Gastrocnemius medialis (tissue), 4 donors: ENCODE results near the gene MAP2K5. TPM values are rescaled to one million over a fixed set of nuclear protein-coding genes. Genes with fewer than 3 reads are reported as not detected.

Source experiments
- ATAC-seq, 2 donors: fragments of 150-250 bp; one replicate each; pipeline ENCODE4 v1.9.1; 2016
- DNase-seq, 2 donors: peaks; one replicate each; pipeline ENCODE4 v3.0.0-alpha.2; 2019
- H3K27ac ChIP-seq, 4 donors: fragments of 200-600 bp; sonication (generic); 1 replicate in 1 of 4; 2 replicates in 3 of 4; pipeline ENCODE4 v1.5.1; 2016 to 2018; ENCODE audit warnings: mild to moderate bottlenecking in 2 of 4, moderate library complexity in 1 of 4
- H3K27me3 ChIP-seq, 3 donors: fragments of 200-600 bp; sonication (generic) in 2 of 3; 1 replicate in 1 of 3; 2 replicates in 2 of 3; pipeline versions ENCODE4 v1.5.1 to v1.6.0; 2016 to 2019; ENCODE audit warnings: mild to moderate bottlenecking in 1 of 3, moderate library complexity in 1 of 3
- H3K36me3 ChIP-seq, 2 donors: fragments of 200-600 bp; sonication (generic) in 1 of 2; one replicate each; pipeline ENCODE4 v1.5.1; 2017 to 2018
- H3K4me1 ChIP-seq, 2 donors: fragments of 200-600 bp; sonication (generic) in 1 of 2; one replicate each; pipeline ENCODE4 v1.5.1; 2016 to 2017; ENCODE audit warnings: mild to moderate bottlenecking in 2 of 2
- H3K4me3 ChIP-seq, 4 donors: fragments of 200-600 bp; sonication (generic) in 3 of 4; 1 replicate in 1 of 4; 2 replicates in 3 of 4; pipeline ENCODE4 v1.5.1; 2016 to 2019; ENCODE audit warnings: mild to moderate bottlenecking in 2 of 4
- H3K9me3 ChIP-seq, 3 donors: fragments of 200-600 bp; sonication (generic) in 2 of 3; 1 replicate in 1 of 3; 2 replicates in 2 of 3; pipeline ENCODE4 v1.5.1; 2016 to 2019
- POLR2A ChIP-seq, 2 donors: fragments of 450-650 bp; IDR thresholded peaks; one replicate each; pipeline ENCODE4 v1.6.1; 2017; ENCODE audit warnings: antibody characterized with exemption in 2 of 2, mild to moderate bottlenecking in 2 of 2, moderate library complexity in 2 of 2
- in situ Hi-C, 4 donors: fragments of 200-750 bp; cut with MboI; loops; one replicate each; pipeline versions ENCODE4 v1.15.0 to v1.8.0; 2017; ENCODE audit warnings: low sequenced_read_pairs in 4 of 4
- intact Hi-C: fragments of 100-400 bp; cut with DNase I; formaldehyde crosslinking; loops from one replicate; pipeline ENCODE4 v1.15.1; 2023; ENCODE audit warnings: low total_unique reads
- total RNA-seq, 4 donors: library from RNA; depleted of rRNA; stranded (reverse); fragments of >200 nt; gene quantifications; one replicate each; pipeline versions ENCODE4 v1.1.0 to v1.2.3, GENCODE V29; 2016
- TF ChIP-seq, protein P1 (sequence below), 5 experiments: fragments of 450-650 bp in 3 of 5; fragments of 200-600 bp in 2 of 5; sonication (generic) in 2 of 5; IDR thresholded peaks in 4 of 5; conservative IDR thresholded peaks in 1 of 5; 1 replicate in 4 of 5; 2 replicates in 1 of 5; pipeline ENCODE4 v1.5.1; 2016 to 2019; ENCODE audit warnings: antibody characterized with exemption in 5 of 5, mild to moderate bottlenecking in 3 of 5, moderate library complexity in 3 of 5

The MAP2K5 gene
- total RNA-seq, 4 donors from 2014 or later = 5.9 to 6.8 (median 6.4) TPM

DNA sequence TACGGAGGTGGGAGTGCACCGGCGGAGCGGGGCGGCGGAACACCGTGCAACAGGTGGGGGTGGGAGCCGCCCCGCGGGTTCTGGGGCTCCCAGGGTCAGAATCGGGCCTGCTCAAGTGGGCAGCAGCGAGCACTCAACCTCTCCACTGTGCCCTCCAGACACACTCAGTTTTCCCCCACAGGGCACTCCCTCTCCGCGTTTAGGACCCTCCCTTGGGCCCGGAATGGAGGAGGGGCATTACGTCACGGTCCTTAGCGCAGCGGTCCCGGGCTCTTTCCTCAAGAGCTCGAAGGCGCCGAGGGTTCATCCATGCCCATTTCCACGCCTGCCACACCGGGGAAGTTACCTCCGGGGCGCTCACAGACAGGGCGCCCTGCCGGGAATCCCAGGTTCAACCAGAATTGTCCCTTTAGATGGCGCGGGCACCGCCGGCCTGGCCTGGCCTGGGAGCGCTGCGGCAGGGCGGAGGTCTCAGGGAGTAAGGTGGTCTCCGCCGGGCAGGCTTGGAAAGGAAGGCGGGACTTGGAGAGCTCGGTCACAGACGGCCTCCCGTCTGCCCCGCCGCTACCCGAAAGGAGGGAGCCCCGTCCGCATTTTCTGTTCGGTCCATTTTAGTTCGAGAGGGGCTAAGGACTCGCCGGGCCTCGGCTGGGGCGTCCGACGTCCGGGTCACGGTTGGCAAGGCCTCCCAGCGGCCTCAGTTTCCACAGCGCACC lies 292.2 kb downstream of the MAP2K5 start:
- peak overlapping the region; percentile 26 to 44 (median 34) for H3K4me3 ChIP-seq
- intact Hi-C loops = loop anchor here (1.0 to 5.0 kb wide), 3 partner anchors 292 to 887 kb away; partner anchors contain the start of gene MAP2K5
- no peak for TF ChIP-seq POLR2A (IDR thresholded peaks at IDR 0.05)
- TF ChIP-seq, protein P1, sequence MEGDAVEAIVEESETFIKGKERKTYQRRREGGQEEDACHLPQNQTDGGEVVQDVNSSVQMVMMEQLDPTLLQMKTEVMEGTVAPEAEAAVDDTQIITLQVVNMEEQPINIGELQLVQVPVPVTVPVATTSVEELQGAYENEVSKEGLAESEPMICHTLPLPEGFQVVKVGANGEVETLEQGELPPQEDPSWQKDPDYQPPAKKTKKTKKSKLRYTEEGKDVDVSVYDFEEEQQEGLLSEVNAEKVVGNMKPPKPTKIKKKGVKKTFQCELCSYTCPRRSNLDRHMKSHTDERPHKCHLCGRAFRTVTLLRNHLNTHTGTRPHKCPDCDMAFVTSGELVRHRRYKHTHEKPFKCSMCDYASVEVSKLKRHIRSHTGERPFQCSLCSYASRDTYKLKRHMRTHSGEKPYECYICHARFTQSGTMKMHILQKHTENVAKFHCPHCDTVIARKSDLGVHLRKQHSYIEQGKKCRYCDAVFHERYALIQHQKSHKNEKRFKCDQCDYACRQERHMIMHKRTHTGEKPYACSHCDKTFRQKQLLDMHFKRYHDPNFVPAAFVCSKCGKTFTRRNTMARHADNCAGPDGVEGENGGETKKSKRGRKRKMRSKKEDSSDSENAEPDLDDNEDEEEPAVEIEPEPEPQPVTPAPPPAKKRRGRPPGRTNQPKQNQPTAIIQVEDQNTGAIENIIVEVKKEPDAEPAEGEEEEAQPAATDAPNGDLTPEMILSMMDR (IDR thresholded peaks at IDR 0.05 in 4 of 5, conservative IDR thresholded peaks at IDR 0.05 in 1 of 5) = no peak

DNA sequence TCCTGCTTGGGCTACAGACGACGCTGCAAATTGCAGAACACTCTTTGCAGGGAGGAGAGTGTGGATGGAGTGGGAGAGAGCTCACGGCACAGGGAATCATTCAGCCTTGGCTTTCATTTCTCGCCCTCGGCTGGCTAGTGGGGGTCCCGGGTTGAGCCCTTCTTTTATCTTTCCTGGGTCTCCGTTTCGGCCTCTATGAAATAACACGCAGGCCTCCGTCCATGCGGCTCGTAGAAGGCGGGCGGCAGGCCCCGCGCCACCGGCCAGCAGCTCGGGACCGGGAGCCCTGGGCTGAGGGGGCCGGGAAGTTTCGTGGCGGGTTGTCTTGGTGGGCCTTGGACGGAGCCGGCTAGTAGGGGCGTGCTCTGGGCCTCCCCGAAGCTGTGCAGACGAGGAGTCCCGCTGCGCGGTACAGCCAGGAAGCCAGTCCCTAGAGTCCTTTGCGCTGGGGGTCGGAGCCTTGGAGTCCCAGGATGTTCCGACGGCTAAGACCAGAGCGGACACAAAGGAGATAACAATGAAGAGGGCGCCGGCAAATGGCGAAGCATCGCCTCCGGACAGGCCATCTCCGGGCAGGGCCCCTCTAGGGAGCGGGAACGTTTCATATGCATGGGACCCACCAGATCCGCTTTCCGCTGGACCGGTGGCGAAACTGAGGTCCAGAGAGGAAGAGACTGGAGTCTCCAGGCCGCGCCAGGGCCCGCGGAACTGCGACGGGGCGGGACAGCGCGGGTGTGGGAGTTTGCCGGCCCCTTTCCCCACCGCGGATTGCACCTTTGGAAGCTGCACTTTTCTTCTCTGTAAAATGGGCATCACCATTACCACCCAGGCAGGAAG lies 293.0 kb downstream of the MAP2K5 start:
- DNase-seq = no peak
- intact Hi-C loops (loop anchor here (2.0 to 5.0 kb wide), 3 partner anchors 293 to 888 kb away; partner anchors contain the start of gene MAP2K5), in situ Hi-C loops (loop anchor here (5.0 to 25.0 kb wide), 6 partner anchors 298 to 898 kb away; partner anchors contain the start of genes C15orf61 (in 1 of the 4) and MAP2K5 (in 1 of the 4))
- no peaks in the 10 kb centered on the region for H3K36me3 ChIP-seq
- peak overlapping the region; percentile 26 to 44 (median 34) for H3K4me3 ChIP-seq
- no peak for ATAC-seq
- peaks cover 30 to 45% (median 44%) of the 10 kb centered on the region in 3 donors for H3K27me3 ChIP-seq
- TF ChIP-seq, protein P1 (IDR thresholded peaks at IDR 0.05 in 4 of 5, conservative IDR thresholded peaks at IDR 0.05 in 1 of 5) = no peak
- TF ChIP-seq POLR2A (IDR thresholded peaks at IDR 0.05) = no peak
- no peaks in the 10 kb centered on the region for H3K9me3 ChIP-seq
- H3K4me1 ChIP-seq = peaks cover 20 to 41% of the 10 kb centered on the region in 2 donors
- H3K27ac ChIP-seq = no peak overlapping the region

More for the DNA sequence above, 292.2 kb downstream of the MAP2K5 start:
- no peak for ATAC-seq
- Histone ChIP-seq H3K36me3 (no peaks in the 10 kb centered on the region), H3K27ac (no peak overlapping the region), H3K4me1 (peaks cover 20 to 41% of the 10 kb centered on the region in 2 donors), H3K9me3 (no peaks in the 10 kb centered on the region), H3K27me3 (peaks cover 36 to 52% (median 52%) of the 10 kb centered on the region in 3 donors)
- DNase-seq = no peak
- in situ Hi-C loops = loop anchor here (5.0 to 25.0 kb wide), 6 partner anchors 297 to 897 kb away; partner anchors contain the start of genes C15orf61 (in 1 of the 4) and MAP2K5 (in 1 of the 4)

DNA sequence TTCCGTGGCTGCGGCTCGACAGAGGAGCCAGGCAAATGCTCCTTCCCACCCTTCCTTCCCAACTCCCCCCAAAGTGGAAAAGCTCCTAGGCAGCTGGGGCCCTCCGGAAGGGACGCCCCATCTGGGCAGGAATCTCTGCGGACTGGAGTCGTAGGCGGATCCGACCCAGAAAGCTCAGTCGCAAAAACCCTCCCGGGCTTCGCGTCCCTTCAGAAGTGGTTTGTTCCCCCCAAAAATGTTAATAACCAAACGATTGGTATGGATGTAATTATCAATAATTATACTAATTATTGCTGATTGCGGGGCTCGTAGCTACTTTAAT lies 293.6 kb downstream of the MAP2K5 start:
- Histone ChIP-seq H3K27me3 (peaks cover 24 to 39% (median 39%) of the 10 kb centered on the region in 3 donors), H3K36me3 (no peaks in the 10 kb centered on the region), H3K27ac (no peak overlapping the region), H3K4me3 (peak overlapping the region; percentile 26 to 44 (median 34)), H3K4me1 (peaks cover 22 to 43% of the 10 kb centered on the region in 2 donors), H3K9me3 (no peaks in the 10 kb centered on the region)
- intact Hi-C loops (loop anchor here (2.0 to 5.0 kb wide), 3 partner anchors 294 to 889 kb away; partner anchors contain the start of gene MAP2K5), in situ Hi-C loops (loop anchor here (5.0 to 25.0 kb wide), 6 partner anchors 299 to 899 kb away; partner anchors contain the start of genes C15orf61 (in 1 of the 4) and MAP2K5 (in 1 of the 4))
- DNase-seq (no peak), ATAC-seq (no peak)
- TF ChIP-seq, protein P1 (IDR thresholded peaks at IDR 0.05 in 4 of 5, conservative IDR thresholded peaks at IDR 0.05 in 1 of 5) = no peak
- no peak for TF ChIP-seq POLR2A (IDR thresholded peaks at IDR 0.05)

DNA sequence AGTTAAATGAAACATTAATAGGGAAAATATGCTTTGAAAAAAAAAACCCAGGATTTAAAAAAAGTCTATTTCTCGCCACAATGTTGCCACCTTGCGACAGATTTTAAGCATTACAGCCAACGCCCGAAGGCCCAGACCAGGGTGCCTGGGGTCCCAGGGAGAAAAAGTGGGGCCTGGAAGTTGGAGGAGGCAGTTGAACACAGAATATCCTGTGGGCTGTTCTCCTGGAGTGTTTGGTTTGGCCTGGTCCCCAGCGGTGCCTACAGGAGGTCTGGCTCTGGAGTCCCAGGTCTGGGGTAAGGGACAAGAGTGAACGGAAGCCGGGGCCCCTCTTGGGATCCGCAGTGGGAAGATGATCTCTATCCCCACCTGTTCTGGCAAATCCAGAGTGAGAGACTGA lies 294.0 kb downstream of the MAP2K5 start:
- Histone ChIP-seq H3K27me3 (peaks cover 21 to 35% (median 35%) of the 10 kb centered on the region in 3 donors), H3K4me3 (peak overlapping the region; percentile 26 to 44 (median 34)), H3K9me3 (no peaks in the 10 kb centered on the region), H3K27ac (peak overlapping the region in 1 of 4 donors; percentile 1), H3K36me3 (no peaks in the 10 kb centered on the region), H3K4me1 (peaks cover 26 to 47% of the 10 kb centered on the region in 2 donors)
- intact Hi-C loops (loop anchor here (2.0 to 5.0 kb wide), 3 partner anchors 294 to 889 kb away; partner anchors contain the start of gene MAP2K5), in situ Hi-C loops (loop anchor here (5.0 to 25.0 kb wide), 6 partner anchors 299 to 899 kb away; partner anchors contain the start of genes C15orf61 (in 1 of the 4) and MAP2K5 (in 1 of the 4))
- DNase-seq (no peak), ATAC-seq (no peak)
- TF ChIP-seq, protein P1 (IDR thresholded peaks at IDR 0.05 in 4 of 5, conservative IDR thresholded peaks at IDR 0.05 in 1 of 5) = peak; percentile 48 to 87 (median 60)
- TF ChIP-seq POLR2A (IDR thresholded peaks at IDR 0.05) = no peak
